Middle frontal gyrus (tissue), 1 donor: ENCODE measurements around the gene PRMT1.
A peak's percentile ranks its signal among the peaks of the same experiment; 100 is the strongest.

Experiments used
- DNase-seq: peaks from one replicate; pipeline ENCODE4 v3.0.0-alpha.2; 2015; ENCODE audit warnings: low spot score; ENCODE audit errors: extremely low spot score

The PRMT1 gene

GRCh38 chr19:49687566-49688316 is 10.7 kb downstream of the PRMT1 start:
- no peak for DNase-seq

- no peak for DNase-seq
Observed at GRCh38 chr19:49688531-49689132, 11.6 kb downstream of the PRMT1 start.

GRCh38 chr19:49689133-49690078 is 12.3 kb downstream of the PRMT1 start, which contains the start of gene ADM5:
TSS of gene ADM5 (plus strand) at chr19:49689594. CDS start at chr19:49689838, 244 bp downstream.
- no peak for DNase-seq

- DNase-seq = no peak
Observed at GRCh38 chr19:49690079-49690655, 13.1 kb downstream of the PRMT1 start.

- DNase-seq = peak; percentile 85
Observed at GRCh38 chr19:49690656-49691242, 13.7 kb downstream of the PRMT1 start, which contains the start of gene CPT1C. TSS of gene CPT1C (plus strand) at chr19:49691116. CDS start at chr19:49692253, 1,137 bp downstream.

- DNase-seq = peak; percentile 73
Observed at GRCh38 chr19:49691243-49692146, 14.4 kb downstream of the PRMT1 start.

GRCh38 chr19:49692147-49692506 is 15.1 kb downstream of the PRMT1 start:
- DNase-seq = no peak

- DNase-seq = no peak
Observed at GRCh38 chr19:49696115-49696514, 19.0 kb downstream of the PRMT1 start.

- no peak for DNase-seq
Observed at GRCh38 chr19:49696865-49697264, 19.8 kb downstream of the PRMT1 start.

GRCh38 chr19:49699364-49699763 is 22.3 kb downstream of the PRMT1 start:
- no peak for DNase-seq

- DNase-seq = no peak
Observed at GRCh38 chr19:49700563-49700962, 23.5 kb downstream of the PRMT1 start.

GRCh38 chr19:49701271-49701786 is 24.3 kb downstream of the PRMT1 start:
- no peak for DNase-seq

GRCh38 chr19:49704888-49705642 is 28.0 kb downstream of the PRMT1 start:
- DNase-seq = no peak

- DNase-seq = no peak
Observed at GRCh38 chr19:49705919-49706318, 28.8 kb downstream of the PRMT1 start.

GRCh38 chr19:49710372-49710951 is 33.4 kb downstream of the PRMT1 start:
- no peak for DNase-seq

GRCh38 chr19:49712397-49712859 is 35.4 kb downstream of the PRMT1 start:
- DNase-seq = no peak

GRCh38 chr19:49713236-49713845 is 36.3 kb downstream of the PRMT1 start:
- DNase-seq = no peak

- DNase-seq = no peak
Observed at GRCh38 chr19:49716154-49716553, 39.1 kb downstream of the PRMT1 start.
